Activated CD8-positive, alpha-beta memory T cell treated with anti-CD3 and anti-CD28 coated beads, Interleukin-2, amount 10 ng/mL, durations not matched to agents 7 days and 5 days (primary cell): ENCODE data around the gene STON2. TPM values are rescaled to one million over a fixed set of nuclear protein-coding genes. Genes with fewer than 3 reads are reported as not detected.
"Not testable (repeated sequence)": the region's sequence is repeated elsewhere in the genome, so short reads cannot be mapped to it uniquely, and the experiment has no call there.

ENCODE experiments used
- ATAC-seq: fragments of 150-1000 bp; cut with Tn5 transposase; one replicate; pipeline ENCODE4 v1.10.0; 2021; ENCODE audit warnings: moderate library complexity
- CTCF ChIA-PET: fragments of 350-600 bp; sonication (Branson Sonifier 250); formaldehyde crosslinking; loops from one replicate; lab custom pipeline; 2021; ENCODE audit warnings: antibody characterized with exemption; lab: Charles Lee
- DNase-seq: peaks from one replicate; pipeline ENCODE4 v3.0.0-alpha.2; 2020
- H3K27ac Mint-ChIP-seq: one replicate; pipeline ENCODE4 v1.8.0; 2021; ENCODE audit warnings: mild to moderate bottlenecking, mixed read lengths
- H3K27me3 Mint-ChIP-seq: one replicate; pipeline ENCODE4 v1.8.0; 2021; ENCODE audit warnings: mixed read lengths
- H3K36me3 Mint-ChIP-seq: one replicate; pipeline ENCODE4 v1.8.0; 2021; ENCODE audit warnings: mild to moderate bottlenecking, mixed read lengths
- H3K4me1 Mint-ChIP-seq: one replicate; pipeline ENCODE4 v1.8.0; 2021; ENCODE audit warnings: mixed read lengths
- H3K4me3 Mint-ChIP-seq: one replicate; pipeline ENCODE4 v1.8.0; 2021; ENCODE audit warnings: mild to moderate bottlenecking, moderate library complexity, mixed read lengths
- H3K9me3 Mint-ChIP-seq: one replicate; pipeline ENCODE4 v1.8.0; 2022; ENCODE audit warnings: low read depth, mixed read lengths
- total RNA-seq, 2 experiments: library from RNA; stranded (reverse); gene quantifications; one replicate each; pipeline ENCODE4 v1.2.3, GENCODE V29; 2021

The STON2 gene
- total RNA-seq, 2 experiments from 2014 or later = 0.20 to 0.66 TPM

GRCh38 chr14:81386290-81386745, 13.8 kb downstream of the STON2 start:
- CTCF ChIA-PET = interaction anchor here (0.5 kb wide), 1 partner anchor 19 kb away, joined by 3 read pairs; no protein-coding TSS in a partner anchor
- DNase-seq (no peak), ATAC-seq (no peak)
- no peak overlapping the region for H3K27ac Mint-ChIP-seq
- H3K36me3 Mint-ChIP-seq = no peaks in the 10 kb centered on the region
- peaks cover 19% of the 10 kb centered on the region for H3K27me3 Mint-ChIP-seq
- no peaks in the 10 kb centered on the region for H3K4me1 Mint-ChIP-seq
- no peak overlapping the region for H3K4me3 Mint-ChIP-seq
- no peaks in the 10 kb centered on the region for H3K9me3 Mint-ChIP-seq

GRCh38 chr14:81385886-81386285, 14.2 kb downstream of the STON2 start:
- Mint-ChIP-seq H3K27me3 (peaks cover 16% of the 10 kb centered on the region), H3K36me3 (no peaks in the 10 kb centered on the region), H3K9me3 (no peaks in the 10 kb centered on the region), H3K4me1 (no peaks in the 10 kb centered on the region), H3K4me3 (no peak overlapping the region), H3K27ac (no peak overlapping the region)
- CTCF ChIA-PET = no interaction called here
- DNase-seq (no peak), ATAC-seq (no peak)

GRCh38 chr14:81385419-81385818, 14.7 kb downstream of the STON2 start:
- no peak overlapping the region for H3K27ac Mint-ChIP-seq
- H3K27me3 Mint-ChIP-seq = peaks cover 17% of the 10 kb centered on the region
- DNase-seq (no peak), ATAC-seq (no peak)
- H3K4me1 Mint-ChIP-seq = no peaks in the 10 kb centered on the region
- no peaks in the 10 kb centered on the region for H3K36me3 Mint-ChIP-seq
- no peak overlapping the region for H3K4me3 Mint-ChIP-seq
- H3K9me3 Mint-ChIP-seq = no peaks in the 10 kb centered on the region
- CTCF ChIA-PET = no interaction called here

- ATAC-seq (no peak), DNase-seq (no peak)
- Mint-ChIP-seq H3K27me3 (peaks cover 22% of the 10 kb centered on the region), H3K4me1 (no peaks in the 10 kb centered on the region), H3K9me3 (no peaks in the 10 kb centered on the region), H3K27ac (no peak overlapping the region), H3K36me3 (no peaks in the 10 kb centered on the region), H3K4me3 (no peak overlapping the region)
- CTCF ChIA-PET = no interaction called here
Measured at GRCh38 chr14:81384900-81385299, 15.2 kb downstream of the STON2 start.

- DNase-seq (no peak), ATAC-seq (no peak)
- Mint-ChIP-seq H3K27me3 (peaks cover 21% of the 10 kb centered on the region), H3K9me3 (no peaks in the 10 kb centered on the region), H3K4me3 (no peak overlapping the region), H3K36me3 (no peaks in the 10 kb centered on the region), H3K27ac (no peak overlapping the region), H3K4me1 (no peaks in the 10 kb centered on the region)
- CTCF ChIA-PET = interaction anchor here (0.8 kb wide), 1 partner anchor 183 kb away, joined by 3 read pairs; no protein-coding TSS in a partner anchor
Measured at GRCh38 chr14:81382517-81383225, 17.5 kb downstream of the STON2 start.

GRCh38 chr14:81380009-81380408, 20.1 kb downstream of the STON2 start:
- H3K4me1 Mint-ChIP-seq, H3K36me3 Mint-ChIP-seq, H3K27ac Mint-ChIP-seq, ATAC-seq, H3K4me3 Mint-ChIP-seq, H3K9me3 Mint-ChIP-seq, CTCF ChIA-PET, DNase-seq: not testable (repeated sequence)
- peaks cover 25% of the 10 kb centered on the region for H3K27me3 Mint-ChIP-seq

GRCh38 chr14:81371802-81372201, 28.3 kb downstream of the STON2 start:
- Mint-ChIP-seq H3K4me1 (no peaks in the 10 kb centered on the region), H3K9me3 (no peaks in the 10 kb centered on the region), H3K36me3 (no peaks in the 10 kb centered on the region), H3K27me3 (peaks cover 14% of the 10 kb centered on the region), H3K4me3 (no peak overlapping the region), H3K27ac (no peak overlapping the region)
- ATAC-seq (no peak), DNase-seq (no peak)
- CTCF ChIA-PET = no interaction called here

GRCh38 chr14:81367563-81367962, 32.6 kb downstream of the STON2 start:
- no peak overlapping the region for H3K27ac Mint-ChIP-seq
- ATAC-seq = no peak
- H3K36me3 Mint-ChIP-seq = no peaks in the 10 kb centered on the region
- H3K9me3 Mint-ChIP-seq = no peaks in the 10 kb centered on the region
- H3K4me1 Mint-ChIP-seq = no peaks in the 10 kb centered on the region
- no peak overlapping the region for H3K4me3 Mint-ChIP-seq
- CTCF ChIA-PET = no interaction called here
- no peaks in the 10 kb centered on the region for H3K27me3 Mint-ChIP-seq
- no peak for DNase-seq

- Mint-ChIP-seq H3K27ac (no peak overlapping the region), H3K4me3 (no peak overlapping the region), H3K9me3 (no peaks in the 10 kb centered on the region), H3K27me3 (no peaks in the 10 kb centered on the region), H3K4me1 (no peaks in the 10 kb centered on the region), H3K36me3 (no peaks in the 10 kb centered on the region)
- ATAC-seq = no peak
- CTCF ChIA-PET = no interaction called here
- DNase-seq = no peak
Measured at GRCh38 chr14:81366884-81367283, 33.2 kb downstream of the STON2 start.

- Mint-ChIP-seq H3K4me1 (no peaks in the 10 kb centered on the region), H3K36me3 (no peaks in the 10 kb centered on the region), H3K9me3 (no peaks in the 10 kb centered on the region), H3K27me3 (no peaks in the 10 kb centered on the region), H3K4me3 (no peak overlapping the region), H3K27ac (no peak overlapping the region)
- CTCF ChIA-PET = no interaction called here
- DNase-seq (no peak), ATAC-seq (no peak)
Measured at GRCh38 chr14:81366214-81366613, 33.9 kb downstream of the STON2 start.

GRCh38 chr14:81363746-81364378, 36.3 kb downstream of the STON2 start:
- DNase-seq (no peak), ATAC-seq (no peak)
- CTCF ChIA-PET = no interaction called here
- Mint-ChIP-seq H3K4me3 (no peak overlapping the region), H3K36me3 (no peaks in the 10 kb centered on the region), H3K27me3 (peaks cover 10% of the 10 kb centered on the region), H3K27ac (no peak overlapping the region), H3K4me1 (no peaks in the 10 kb centered on the region), H3K9me3 (no peaks in the 10 kb centered on the region)

GRCh38 chr14:81353691-81354323, 46.3 kb downstream of the STON2 start:
- no peaks in the 10 kb centered on the region for H3K36me3 Mint-ChIP-seq
- CTCF ChIA-PET = no interaction called here
- DNase-seq (no peak), ATAC-seq (no peak)
- peaks cover 9% of the 10 kb centered on the region for H3K27me3 Mint-ChIP-seq
- no peaks in the 10 kb centered on the region for H3K4me1 Mint-ChIP-seq
- no peak overlapping the region for H3K4me3 Mint-ChIP-seq
- H3K9me3 Mint-ChIP-seq = no peaks in the 10 kb centered on the region
- no peak overlapping the region for H3K27ac Mint-ChIP-seq

- ATAC-seq = no peak
- no peaks in the 10 kb centered on the region for H3K4me1 Mint-ChIP-seq
- H3K4me3 Mint-ChIP-seq = no peak overlapping the region
- H3K9me3 Mint-ChIP-seq = no peaks in the 10 kb centered on the region
- H3K27me3 Mint-ChIP-seq = peaks cover 16% of the 10 kb centered on the region
- CTCF ChIA-PET = no interaction called here
- no peak overlapping the region for H3K27ac Mint-ChIP-seq
- DNase-seq = no peak
- H3K36me3 Mint-ChIP-seq = no peaks in the 10 kb centered on the region
Measured at GRCh38 chr14:81352413-81352812, 47.7 kb downstream of the STON2 start.

GRCh38 chr14:81351205-81351604, 48.9 kb downstream of the STON2 start:
- H3K4me1 Mint-ChIP-seq = no peaks in the 10 kb centered on the region
- no peaks in the 10 kb centered on the region for H3K9me3 Mint-ChIP-seq
- H3K36me3 Mint-ChIP-seq = no peaks in the 10 kb centered on the region
- DNase-seq (no peak), ATAC-seq (no peak)
- no peak overlapping the region for H3K4me3 Mint-ChIP-seq
- peaks cover 23% of the 10 kb centered on the region for H3K27me3 Mint-ChIP-seq
- CTCF ChIA-PET = no interaction called here
- H3K27ac Mint-ChIP-seq = no peak overlapping the region
